ENCODE results near the gene C2orf66. TPM values are rescaled to one million over a fixed set of nuclear protein-coding genes. Genes with fewer than 3 reads are reported as not detected.

Gene C2orf66
- total and polyA plus RNA-seq, 2 donors (not counting 1 experiment from before 2014, with no cell fraction given) = not detected

DNA sequence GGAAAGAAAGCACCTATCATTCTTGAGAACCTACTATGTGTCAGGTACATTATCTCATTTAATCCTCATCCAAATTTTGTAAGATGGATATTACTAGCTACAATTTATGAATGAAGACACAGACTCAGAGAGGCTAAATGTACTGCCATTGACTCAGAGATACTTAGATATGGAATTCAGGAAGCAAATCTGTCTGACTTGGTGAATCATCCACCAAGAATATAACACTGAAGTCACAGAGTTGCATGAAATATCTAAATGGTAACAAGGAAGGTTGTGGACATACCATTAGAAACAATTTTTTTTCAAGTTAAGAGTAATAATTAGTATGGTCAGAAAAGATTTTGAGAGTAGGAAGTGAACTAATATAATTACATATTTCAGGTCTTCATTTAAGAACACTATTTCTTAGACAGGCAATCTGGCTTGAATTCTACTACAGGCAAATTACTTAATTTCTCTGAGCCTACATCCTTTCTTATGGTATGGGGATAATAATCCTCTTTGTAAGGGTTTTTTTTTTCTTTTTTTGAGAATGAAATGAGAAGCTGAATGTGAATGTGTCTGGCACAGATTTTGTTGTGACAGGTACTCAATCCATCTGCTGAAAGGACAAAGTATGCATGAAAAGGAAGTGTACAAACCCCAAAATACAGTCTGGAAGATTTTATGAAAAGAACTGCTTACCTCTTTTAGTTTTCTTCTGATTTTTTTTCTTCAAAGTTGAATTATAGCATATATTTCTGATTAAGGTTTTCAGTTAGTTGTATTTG, 14.8 kb upstream of the C2orf66 start:
- H3K4me3 Mint-ChIP-seq = no peak overlapping the region
- H3K79me2 ChIP-seq (ENCODE audit: control insufficient read depth, insufficient read depth, low read length) = no peaks in the 10 kb centered on the region
- peaks cover 4% of the 10 kb centered on the region for H3K9me3 Mint-ChIP-seq (ENCODE audit: insufficient read depth)
- no peaks in the 10 kb centered on the region for H3K36me3 ChIP-seq (replicated peaks in 1 of 2; ENCODE audit: control extremely low read depth in 1 of 2, control insufficient read depth in 1 of 2, extremely low read depth in 1 of 2, insufficient read depth in 2 of 2, low read length in 1 of 2)
- H3K27me3 Mint-ChIP-seq = peaks cover 57% of the 10 kb centered on the region
- no peak overlapping the region for H3K9ac ChIP-seq (ENCODE audit: low read length)
- H3K4me1 Mint-ChIP-seq = no peaks in the 10 kb centered on the region
- intact Hi-C loops (cut with micrococcal nuclease) = no loop called here
- peaks cover 0 to 18% (median 12%) of the 10 kb centered on the region in 4 experiments for H3K27me3 ChIP-seq (replicated peaks in 1 of 4; ENCODE audit: control extremely low read depth in 1 of 4, control insufficient read depth in 3 of 4, insufficient read depth in 4 of 4, low read length in 3 of 4)
- H3K27ac ChIP-seq (ENCODE audit: low read length in 2 of 2) = no peak overlapping the region
- POLR2A ChIA-PET = no interaction called here
- H3K4me2 ChIP-seq (replicated peaks; ENCODE audit: low read depth, low read length, poor library complexity, severe bottlenecking) = no peak overlapping the region
- H3K4me1 ChIP-seq (ENCODE audit: control insufficient read depth in 2 of 2, insufficient read depth in 2 of 2, low read length in 2 of 2) = no peaks in the 10 kb centered on the region
- H3K9me3 ChIP-seq (ENCODE audit: control extremely low read depth in 1 of 3, control insufficient read depth in 2 of 3, insufficient read depth in 1 of 3, low read length in 2 of 3) = peaks cover 0 to 9% (median 1%) of the 10 kb centered on the region in 3 donors
- no peak overlapping the region for H2AFZ ChIP-seq (ENCODE audit: insufficient read depth, low read depth, low read length, poor library complexity, severe bottlenecking)
- H4K20me1 ChIP-seq (ENCODE audit: control insufficient read depth, insufficient read depth, low read length, poor library complexity, severe bottlenecking) = no peaks in the 10 kb centered on the region
- ATAC-seq (ENCODE audit: low read depth) (no peak), DNase-seq (no peak)
- H3K27ac Mint-ChIP-seq = no peak overlapping the region
- no peak overlapping the region for H3K4me3 ChIP-seq (ENCODE audit: control extremely low read depth in 1 of 5, extremely low read depth in 1 of 5, insufficient read depth in 1 of 5, low read depth in 2 of 5, low read length in 4 of 5)
- TF ChIP-seq, protein P1, sequence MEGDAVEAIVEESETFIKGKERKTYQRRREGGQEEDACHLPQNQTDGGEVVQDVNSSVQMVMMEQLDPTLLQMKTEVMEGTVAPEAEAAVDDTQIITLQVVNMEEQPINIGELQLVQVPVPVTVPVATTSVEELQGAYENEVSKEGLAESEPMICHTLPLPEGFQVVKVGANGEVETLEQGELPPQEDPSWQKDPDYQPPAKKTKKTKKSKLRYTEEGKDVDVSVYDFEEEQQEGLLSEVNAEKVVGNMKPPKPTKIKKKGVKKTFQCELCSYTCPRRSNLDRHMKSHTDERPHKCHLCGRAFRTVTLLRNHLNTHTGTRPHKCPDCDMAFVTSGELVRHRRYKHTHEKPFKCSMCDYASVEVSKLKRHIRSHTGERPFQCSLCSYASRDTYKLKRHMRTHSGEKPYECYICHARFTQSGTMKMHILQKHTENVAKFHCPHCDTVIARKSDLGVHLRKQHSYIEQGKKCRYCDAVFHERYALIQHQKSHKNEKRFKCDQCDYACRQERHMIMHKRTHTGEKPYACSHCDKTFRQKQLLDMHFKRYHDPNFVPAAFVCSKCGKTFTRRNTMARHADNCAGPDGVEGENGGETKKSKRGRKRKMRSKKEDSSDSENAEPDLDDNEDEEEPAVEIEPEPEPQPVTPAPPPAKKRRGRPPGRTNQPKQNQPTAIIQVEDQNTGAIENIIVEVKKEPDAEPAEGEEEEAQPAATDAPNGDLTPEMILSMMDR (IDR thresholded peaks at IDR 0.05) = no peak
- no peak for TF ChIP-seq EZH2 (IDR thresholded peaks at IDR 0.05; ENCODE audit: borderline replicate concordance, insufficient read depth, low read depth, low read length, poor library complexity, severe bottlenecking)
- CTCF ChIA-PET = interaction anchor here (0.6 kb wide), 1 partner anchor 662 kb away, joined by 3 read pairs; no protein-coding TSS in a partner anchor

DNA sequence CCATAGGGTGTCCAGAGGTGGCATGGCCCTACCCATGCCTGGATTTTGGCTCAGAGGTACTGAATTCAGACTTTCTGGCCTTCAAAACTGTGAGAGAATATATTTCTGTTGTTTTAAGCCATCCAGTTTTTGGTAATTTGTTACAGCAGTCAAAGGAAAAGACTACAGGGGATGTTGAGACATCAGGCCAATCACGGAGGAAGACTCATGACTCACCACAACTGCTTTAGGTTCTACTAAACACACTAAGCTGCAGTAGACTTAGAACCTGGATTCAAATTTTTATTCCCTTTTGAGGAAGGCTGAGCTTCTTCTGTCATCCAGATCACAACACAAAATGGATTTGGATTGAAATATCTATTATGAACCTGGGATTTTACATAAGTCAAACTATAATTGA, 12.0 kb upstream of the C2orf66 start:
- Histone ChIP-seq H3K4me1 (ENCODE audit: control insufficient read depth in 2 of 2, insufficient read depth in 2 of 2, low read length in 2 of 2) (no peaks in the 10 kb centered on the region), H3K4me3 (ENCODE audit: control extremely low read depth in 1 of 5, extremely low read depth in 1 of 5, insufficient read depth in 1 of 5, low read depth in 2 of 5, low read length in 4 of 5) (no peak overlapping the region)
- H3K27ac Mint-ChIP-seq = no peak overlapping the region

More for the DNA sequence above, 12.0 kb upstream of the C2orf66 start:
- intact Hi-C loops (cut with micrococcal nuclease) = no loop called here
- peaks cover 6% of the 10 kb centered on the region for H3K9me3 Mint-ChIP-seq (ENCODE audit: insufficient read depth)
- no peak for DNase-seq
- WGBS (ENCODE audit: insufficient coverage) = no CpG with 5 or more reads among the region's 1 CpG
- ATAC-seq (ENCODE audit: low read depth) = no peak
- Histone ChIP-seq H3K9me3 (ENCODE audit: control extremely low read depth in 1 of 3, control insufficient read depth in 2 of 3, insufficient read depth in 1 of 3, low read length in 2 of 3) (peaks cover 0 to 22% (median 1%) of the 10 kb centered on the region in 3 donors), H3K79me2 (ENCODE audit: control insufficient read depth, insufficient read depth, low read length) (no peaks in the 10 kb centered on the region), H3K9ac (ENCODE audit: low read length) (no peak overlapping the region), H2AFZ (ENCODE audit: insufficient read depth, low read depth, low read length, poor library complexity, severe bottlenecking) (no peak overlapping the region), H4K20me1 (ENCODE audit: control insufficient read depth, insufficient read depth, low read length, poor library complexity, severe bottlenecking) (no peaks in the 10 kb centered on the region), H3K27ac (ENCODE audit: low read length in 2 of 2) (no peak overlapping the region), H3K4me2 (replicated peaks; ENCODE audit: low read depth, low read length, poor library complexity, severe bottlenecking) (no peak overlapping the region), H3K27me3 (replicated peaks in 1 of 4; ENCODE audit: control extremely low read depth in 1 of 4, control insufficient read depth in 3 of 4, insufficient read depth in 4 of 4, low read length in 3 of 4) (peaks cover 0 to 18% (median 12%) of the 10 kb centered on the region in 4 experiments), H3K36me3 (replicated peaks in 1 of 2; ENCODE audit: control extremely low read depth in 1 of 2, control insufficient read depth in 1 of 2, extremely low read depth in 1 of 2, insufficient read depth in 2 of 2, low read length in 1 of 2) (no peaks in the 10 kb centered on the region)
- no peak overlapping the region for H3K4me3 Mint-ChIP-seq
- ChIA-PET CTCF (no interaction called here), POLR2A (interaction anchor here (0.6 kb wide), 1 partner anchor 314 kb away, joined by 7 read pairs; no protein-coding TSS in a partner anchor)
- H3K27me3 Mint-ChIP-seq = peaks cover 52% of the 10 kb centered on the region
- TF ChIP-seq EZH2 (IDR thresholded peaks at IDR 0.05; ENCODE audit: borderline replicate concordance, insufficient read depth, low read depth, low read length, poor library complexity, severe bottlenecking) = no peak
- TF ChIP-seq, protein P1 (IDR thresholded peaks at IDR 0.05) = no peak
- no peaks in the 10 kb centered on the region for H3K4me1 Mint-ChIP-seq

Data from B cell (primary cell).